HepG2 (cell line): Measurements from ENCODE around the gene ADPRS. TPM values are rescaled to one million over a fixed set of nuclear protein-coding genes. Genes with fewer than 3 reads are reported as not detected.

Experiments used
- ATAC-seq: fragments of 200-7000 bp; cut with Tn5 transposase; 3 replicates; pipeline ENCODE4 v1.9.1; 2020; ENCODE audit warnings: mild to moderate bottlenecking, moderate library complexity
- Bru-seq: library from RNA; stranded (reverse); fragments of 400-500 nt; gene quantifications from one replicate; lab custom pipeline; 2021; lab: Mats Ljungman, UMichigan
- BruChase-seq, 2 experiments: library from RNA; stranded (reverse); fragments of 400-500 nt; gene quantifications; one replicate each; lab custom pipeline; 2021; lab: Mats Ljungman, UMichigan
- BruUV-seq: library from RNA; stranded (reverse); fragments of 400-500 nt; replicated peaks from 2 replicates; lab custom pipeline; 2021; lab: Mats Ljungman, UMichigan
- CTCF ChIA-PET: fragments of 300-600 bp; formaldehyde crosslinking; extraction: SDS; loops from one replicate; lab custom pipeline; 2021; ENCODE audit warnings: low total read pairs, inconsistent platforms, low intra/inter-chr PET ratio; lab: Yijun Ruan, JAX
- POLR2A ChIA-PET: fragments of 350-600 bp; sonication (Branson Sonifier 250); formaldehyde crosslinking; loops from one replicate; lab custom pipeline; 2020; ENCODE audit warnings: antibody characterized with exemption, inconsistent platforms; lab: Yijun Ruan, JAX
- DNase-seq: peaks from one replicate; pipeline ENCODE4 v3.0.0-alpha.2; 2015; ENCODE audit warnings: low spot score
- FAIRE-seq: peaks from 3 replicates; lab custom pipeline; 2011; peaks lifted over from hg19 to GRCh38; lab: Jason Lieb, UNC
- H2AFZ ChIP-seq: one replicate; pipeline ENCODE4 v1.6.1; 2011; ENCODE audit warnings: low read length, inconsistent platforms
- H3K27ac ChIP-seq: fragments of 300-600 bp; 3 replicates; pipeline ENCODE4 v1.8.0; 2011; ENCODE audit warnings: mixed run types, mild to moderate bottlenecking, mixed read lengths, low read length, inconsistent platforms; ENCODE audit not compliant: insufficient read depth; ENCODE audit errors: extremely low read length
- H3K27me3 ChIP-seq, 2 experiments: fragments of 200-600 bp in 1 of 2; 2 replicates in 1 of 2; 3 replicates in 1 of 2; pipeline versions ENCODE4 v1.6.0 to v1.8.0; 2011; ENCODE audit warnings: low read length in 2 of 2, mild to moderate bottlenecking in 2 of 2, moderate library complexity in 2 of 2, inconsistent platforms in 1 of 2; ENCODE audit not compliant: insufficient read depth in 2 of 2, control insufficient read depth in 1 of 2
- H3K36me3 ChIP-seq, 2 experiments: fragments of 200-600 bp in 1 of 2; replicated peaks in 1 of 2; 2 replicates in 1 of 2; 3 replicates in 1 of 2; pipeline versions ENCODE4 v1.5.1 to v1.8.0; 2011; ENCODE audit warnings: low read length in 2 of 2, inconsistent platforms in 1 of 2; ENCODE audit not compliant: insufficient read depth in 2 of 2, control insufficient read depth in 1 of 2
- H3K4me1 ChIP-seq: 2 replicates; pipeline ENCODE4 v1.5.1; 2012; ENCODE audit warnings: low read length, inconsistent platforms; ENCODE audit not compliant: insufficient read depth
- H3K4me2 ChIP-seq: 2 replicates; pipeline ENCODE4 v1.6.0; 2011; ENCODE audit warnings: low read depth, low read length, inconsistent platforms
- H3K4me3 ChIP-seq, 3 experiments: fragments of 200-600 bp in 1 of 3; sonication (generic), shearing (Covaris generic) in 1 of 3; replicated peaks in 1 of 3; 2 replicates each; pipeline ENCODE4 v1.5.1; 2011 to 2016; ENCODE audit warnings: low read length in 3 of 3, inconsistent platforms in 2 of 3, low read depth in 2 of 3, mild to moderate bottlenecking in 2 of 3, control low read depth in 1 of 3, mixed read lengths in 1 of 3; ENCODE audit not compliant: insufficient read depth in 1 of 3
- H3K79me2 ChIP-seq: one replicate; pipeline ENCODE4 v1.6.1; 2011; ENCODE audit warnings: low read length, inconsistent platforms; ENCODE audit not compliant: insufficient read depth
- H3K9ac ChIP-seq: 2 replicates; pipeline ENCODE4 v1.6.0; 2011; ENCODE audit warnings: mild to moderate bottlenecking, low read depth, low read length, inconsistent platforms; ENCODE audit not compliant: insufficient read depth
- H3K9me3 ChIP-seq: 2 replicates; pipeline ENCODE4 v1.5.1; 2012; ENCODE audit warnings: mild to moderate bottlenecking, low read length
- H4K20me1 ChIP-seq: 2 replicates; pipeline ENCODE4 v1.6.0; 2011; ENCODE audit warnings: inconsistent platforms, mild to moderate bottlenecking, low read length, moderate library complexity; ENCODE audit not compliant: insufficient read depth
- FOXK1 ChIP-seq: sonication (generic); formaldehyde crosslinking; IDR thresholded peaks from 2 replicates; pipeline ENCODE4 v1.4.0; 2020; ENCODE audit warnings: low read depth, missing genetic modification reagents, borderline replicate concordance
- HOXA5 ChIP-seq: sonication (generic); formaldehyde crosslinking; IDR thresholded peaks from 2 replicates; pipeline ENCODE4 v1.4.0; 2020; ENCODE audit warnings: missing genetic modification reagents
- HOXD1 ChIP-seq: sonication (generic); formaldehyde crosslinking; IDR thresholded peaks from 2 replicates; pipeline ENCODE4 v1.5.0; 2020; ENCODE audit warnings: missing genetic modification reagents
- SAP130 ChIP-seq: IDR thresholded peaks from 2 replicates; pipeline ENCODE4 v1.6.1; 2016; ENCODE audit warnings: low read depth
- SRF ChIP-seq: IDR thresholded peaks from 2 replicates; pipeline ENCODE4 v1.6.1; 2011; ENCODE audit warnings: mild to moderate bottlenecking, low read depth, low read length, moderate library complexity
- TEAD3 ChIP-seq: optimal IDR thresholded peaks from 2 replicates; pipeline ENCODE3; 2016; ENCODE audit warnings: borderline replicate concordance
- ZMYM3 ChIP-seq: sonication (generic); formaldehyde crosslinking; IDR thresholded peaks from 2 replicates; pipeline ENCODE4 v1.5.1; 2020; ENCODE audit warnings: mild to moderate bottlenecking, missing genetic modification reagents
- ZNF547 ChIP-seq: sonication (generic); formaldehyde crosslinking; IDR thresholded peaks from 2 replicates; pipeline ENCODE4 v1.5.1; 2020; ENCODE audit warnings: mild to moderate bottlenecking, missing genetic modification reagents
- ZNF557 ChIP-seq: sonication (generic); formaldehyde crosslinking; IDR thresholded peaks from 2 replicates; pipeline ENCODE4 v1.4.0; 2020; ENCODE audit warnings: missing genetic modification reagents
- WGBS: methylation state at CpG from one replicate; pipeline ENCODE4 v1.1.6; 2017; ENCODE audit warnings: low lambda C conversion rate; 5-methylcytosine and 5-hydroxymethylcytosine counted together
- in situ Hi-C: cut with HindIII; loops from 2 replicates; pipeline ENCODE4 v1.10.0; 2017; ENCODE audit warnings: low pct_unique_long_range_greater_than_20kb; ENCODE audit not compliant: extremely low pct_ligation_motif_present
- intact Hi-C: fragments of 100-400 bp; cut with micrococcal nuclease; formaldehyde crosslinking; loops from one replicate; pipeline ENCODE4 v1.10.0; 2022; ENCODE audit not compliant: unreplicated experiment
- long read RNA-seq, 2 experiments: library from RNA in 1 of 2; library from polyadenylated mRNA in 1 of 2; stranded (forward) in 1 of 2; unstranded in 1 of 2; transcript quantifications; one replicate each; pipeline ENCODE4 v2.0.0, GENCODE V29; 2019 to 2022
- polyA minus RNA-seq, 3 experiments: library from RNA; depleted of rRNA, polyadenylated mRNA; stranded (reverse); fragments of >200 nt; gene quantifications; 2 replicates each; pipeline ENCODE4 v1.2.3, GENCODE V29; 2011; ENCODE audit warnings: low replicate concordance in 1 of 3
- polyA plus RNA-seq, 8 experiments: library from polyadenylated mRNA; depleted of rRNA in 3 of 8; stranded (reverse) in 7 of 8; unstranded in 1 of 8; fragments of >200 nt; fragmentation: Illumina TruSeq in 4 of 8; extraction: Trizol in 4 of 8; gene quantifications; 2 replicates each; pipeline versions ENCODE4 v1.2.1 to v1.2.3, GENCODE V29; 2011 to 2016; ENCODE audit warnings: low read depth in 4 of 8, missing spikeins in 1 of 8, mixed read lengths in 1 of 8; ENCODE audit not compliant: insufficient read depth in 1 of 8
- total RNA-seq, 5 experiments: library from RNA; depleted of rRNA; stranded (reverse); fragments of >200 nt; fragmentation: Illumina TruSeq; extraction: Trizol; gene quantifications; 2 replicates each; pipeline ENCODE4 v1.2.3, GENCODE V29; 2016; ENCODE audit warnings: low read depth in 1 of 5
- TF ChIP-seq, protein P1 (sequence below): sonication (generic); formaldehyde crosslinking; IDR thresholded peaks from 2 replicates; pipeline ENCODE4 v1.9.0; 2022; ENCODE audit warnings: low read depth, missing genetic modification reagents
- TF ChIP-seq, protein P2 (sequence below): sonication (generic); formaldehyde crosslinking; IDR thresholded peaks from 2 replicates; pipeline ENCODE4 v1.4.0; 2020; ENCODE audit warnings: missing genetic modification reagents

ADPRS gene, protein sequence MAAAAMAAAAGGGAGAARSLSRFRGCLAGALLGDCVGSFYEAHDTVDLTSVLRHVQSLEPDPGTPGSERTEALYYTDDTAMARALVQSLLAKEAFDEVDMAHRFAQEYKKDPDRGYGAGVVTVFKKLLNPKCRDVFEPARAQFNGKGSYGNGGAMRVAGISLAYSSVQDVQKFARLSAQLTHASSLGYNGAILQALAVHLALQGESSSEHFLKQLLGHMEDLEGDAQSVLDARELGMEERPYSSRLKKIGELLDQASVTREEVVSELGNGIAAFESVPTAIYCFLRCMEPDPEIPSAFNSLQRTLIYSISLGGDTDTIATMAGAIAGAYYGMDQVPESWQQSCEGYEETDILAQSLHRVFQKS
- total RNA-seq (2016; rRNA removed; fragmentation: Illumina TruSeq; extraction: Trizol) (30.6 and 31.7 TPM in 2 replicates), polyA plus RNA-seq (2011; rRNA removed) (36.4 and 36.6 TPM in 2 replicates), polyA minus RNA-seq (2011; rRNA and poly(A)+ RNA removed; ENCODE audit: low replicate concordance) (25.4 and 32.0 TPM in 2 replicates), Bru-seq, nascent RNA (percentile 80 among the genes with signal in this experiment), BruChase-seq, experiment 1, labeled RNA remaining after a 6-hour chase (percentile 71 among the genes with signal in this experiment), BruChase-seq, experiment 2, labeled RNA remaining after a 2-hour chase (percentile 80 among the genes with signal in this experiment)
- total RNA-seq (2016; cell fraction: cytosol; rRNA removed; fragmentation: Illumina TruSeq; extraction: Trizol; ENCODE audit: low read depth): 3.7 and 4.0 TPM in 2 replicates
- 28.9 and 29.6 TPM in 2 replicates for total RNA-seq (2016; cell fraction: insoluble cytoplasmic fraction; rRNA removed; fragmentation: Illumina TruSeq; extraction: Trizol)
- 7.7 and 9.6 TPM in 2 replicates for total RNA-seq (2016; cell fraction: membrane; rRNA removed; fragmentation: Illumina TruSeq; extraction: Trizol)
- 12.3 and 14.5 TPM in 2 replicates for total RNA-seq (2016; cell fraction: nucleus; rRNA removed; fragmentation: Illumina TruSeq; extraction: Trizol)
- 34.1 and 41.6 TPM in 2 replicates for polyA plus RNA-seq (2011; cell fraction: cytosol; rRNA removed)
- polyA plus RNA-seq (2011; cell fraction: nucleus; rRNA removed): 22.4 and 24.6 TPM in 2 replicates
- 16.7 and 20.9 TPM in 2 replicates for polyA plus RNA-seq (2012)
- polyA plus RNA-seq (2016; cell fraction: cytosol; fragmentation: Illumina TruSeq; extraction: Trizol; ENCODE audit: low read depth): 2.2 and 2.9 TPM in 2 replicates
- 27.1 and 29.0 TPM in 2 replicates for polyA plus RNA-seq (2016; cell fraction: insoluble cytoplasmic fraction; fragmentation: Illumina TruSeq; extraction: Trizol; ENCODE audit: low read depth)
- polyA plus RNA-seq (2016; cell fraction: membrane; fragmentation: Illumina TruSeq; extraction: Trizol; ENCODE audit: low read depth): 5.2 and 5.4 TPM in 2 replicates
- 22.0 and 25.1 TPM in 2 replicates for polyA plus RNA-seq (2016; cell fraction: nucleus; fragmentation: Illumina TruSeq; extraction: Trizol; ENCODE audit: insufficient read depth, low read depth)
- 11.0 and 12.9 TPM in 2 replicates for polyA minus RNA-seq (2011; cell fraction: cytosol; rRNA and poly(A)+ RNA removed)
- polyA minus RNA-seq (2011; cell fraction: nucleus; rRNA and poly(A)+ RNA removed): 5.2 and 5.3 TPM in 2 replicates
- long read RNA-seq, experiment 1, transcript ADPRHL2-201 (6 exons, 1,668 nt): major isoform, 89 of 99 reads
- long read RNA-seq, experiment 1, partial matches to known transcripts: 4 of 99 reads
- long read RNA-seq, experiment 1, other reads (novel, unspliced or antisense): 6 of 99 reads
- long read RNA-seq, experiment 2, transcript ADPRHL2-201 (6 exons, 1,668 nt): major isoform, 56 of 70 reads
- long read RNA-seq, experiment 2, partial matches to known transcripts: 9 of 70 reads
- long read RNA-seq, experiment 2, other reads (novel, unspliced or antisense): 5 of 70 reads

DNA sequence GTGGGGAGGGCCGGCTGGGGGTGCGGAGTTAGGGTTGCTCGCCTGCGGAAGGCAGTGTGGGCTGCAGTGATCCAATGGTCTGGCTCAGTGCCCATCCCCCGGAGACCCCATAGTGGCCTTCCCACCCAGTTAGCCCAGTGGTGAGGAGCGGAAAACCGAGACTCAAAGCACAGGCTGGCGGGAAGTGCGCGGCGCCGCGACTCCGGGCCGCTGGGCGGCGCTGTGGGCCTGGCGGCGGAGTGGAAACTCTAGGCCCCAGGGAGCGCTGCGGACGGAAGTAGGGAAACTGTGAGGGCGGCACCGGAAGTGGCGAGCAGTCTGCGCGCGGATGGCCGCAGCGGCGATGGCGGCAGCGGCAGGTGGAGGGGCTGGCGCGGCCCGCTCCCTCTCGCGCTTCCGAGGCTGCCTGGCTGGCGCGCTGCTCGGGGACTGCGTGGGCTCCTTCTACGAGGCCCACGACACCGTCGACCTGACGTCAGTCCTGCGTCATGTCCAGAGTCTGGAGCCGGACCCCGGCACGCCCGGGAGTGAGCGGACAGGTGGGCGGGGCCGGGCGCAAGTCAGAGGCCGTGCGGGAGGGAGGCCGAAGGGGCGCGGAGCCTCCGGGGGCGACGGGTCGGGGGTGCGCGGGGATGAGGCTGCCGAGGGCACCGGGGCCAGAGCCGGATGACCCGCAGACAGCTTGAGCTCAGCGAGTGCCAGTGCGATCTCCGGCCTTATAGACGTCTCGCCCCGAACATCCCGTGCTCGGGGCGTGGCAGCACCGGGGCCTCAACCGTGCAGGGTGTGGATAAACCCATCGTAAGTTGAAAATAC, at the start of gene ADPRS:
TSS of gene ADPRS (plus strand) at position 316 of the 816 bp plus-strand sequence. CDS start at position 329, 13 bp downstream.
- Histone ChIP-seq H3K4me1 (peaks cover 23% of the 10 kb centered on the region), H3K27ac (peak within 1 kb of the TSS; percentile 58), H3K9ac (peak within 1 kb of the TSS; percentile 81), H3K79me2 (peaks cover 21% of the 10 kb centered on the region), H3K4me2 (peak within 1 kb of the TSS; percentile 100), H3K36me3 (peaks cover 23 to 30% of the 10 kb centered on the region in 2 experiments; a peak in 4 of 5 replicates), H2AFZ (peak within 1 kb of the TSS; percentile 92), H3K9me3 (no peaks in the 10 kb centered on the region), H3K4me3 (peak within 1 kb of the TSS; percentile 69 to 96 (median 83)), H4K20me1 (0 out of 2 replicates have a peak, but pooled peaks cover 3% of the 10 kb centered on the region), H3K27me3 (no peaks in the 10 kb centered on the region; a peak in 1 of 5 replicates)
- intact Hi-C loops: no loop called here
- CTCF ChIA-PET: no interaction called here
- peak; percentile 73 for DNase-seq
- POLR2A ChIA-PET: no interaction called here
- ATAC-seq: peak; percentile 86
- peak; percentile 12 for FAIRE-seq
- 2% methylated on average over 22 of the region's 84 CpGs for WGBS
- in situ Hi-C loops: no loop called here
- BruUV-seq: no TSS peak
- TF ChIP-seq, protein P1, sequence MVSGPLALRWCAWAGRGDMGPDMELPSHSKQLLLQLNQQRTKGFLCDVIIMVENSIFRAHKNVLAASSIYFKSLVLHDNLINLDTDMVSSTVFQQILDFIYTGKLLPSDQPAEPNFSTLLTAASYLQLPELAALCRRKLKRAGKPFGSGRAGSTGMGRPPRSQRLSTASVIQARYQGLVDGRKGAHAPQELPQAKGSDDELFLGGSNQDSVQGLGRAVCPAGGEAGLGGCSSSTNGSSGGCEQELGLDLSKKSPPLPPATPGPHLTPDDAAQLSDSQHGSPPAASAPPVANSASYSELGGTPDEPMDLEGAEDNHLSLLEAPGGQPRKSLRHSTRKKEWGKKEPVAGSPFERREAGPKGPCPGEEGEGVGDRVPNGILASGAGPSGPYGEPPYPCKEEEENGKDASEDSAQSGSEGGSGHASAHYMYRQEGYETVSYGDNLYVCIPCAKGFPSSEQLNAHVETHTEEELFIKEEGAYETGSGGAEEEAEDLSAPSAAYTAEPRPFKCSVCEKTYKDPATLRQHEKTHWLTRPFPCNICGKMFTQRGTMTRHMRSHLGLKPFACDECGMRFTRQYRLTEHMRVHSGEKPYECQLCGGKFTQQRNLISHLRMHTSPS (CRISPR knock-in tag): no peak
- TF ChIP-seq SRF: no peak
- TF ChIP-seq ZNF547 (CRISPR knock-in tag): peak; percentile 67; the same call in 1 of the 2 replicates
- TF ChIP-seq HOXA5: peak; percentile 72; the same call in 1 of the 2 replicates
- TF ChIP-seq SAP130 (CRISPR knock-in tag): peak; percentile 97
- TF ChIP-seq ZNF557: no peak
- TF ChIP-seq TEAD3 (CRISPR knock-in tag): peak; percentile 74
- TF ChIP-seq HOXD1: peak; percentile 76
- no peak for TF ChIP-seq ZMYM3
- TF ChIP-seq, protein P2, sequence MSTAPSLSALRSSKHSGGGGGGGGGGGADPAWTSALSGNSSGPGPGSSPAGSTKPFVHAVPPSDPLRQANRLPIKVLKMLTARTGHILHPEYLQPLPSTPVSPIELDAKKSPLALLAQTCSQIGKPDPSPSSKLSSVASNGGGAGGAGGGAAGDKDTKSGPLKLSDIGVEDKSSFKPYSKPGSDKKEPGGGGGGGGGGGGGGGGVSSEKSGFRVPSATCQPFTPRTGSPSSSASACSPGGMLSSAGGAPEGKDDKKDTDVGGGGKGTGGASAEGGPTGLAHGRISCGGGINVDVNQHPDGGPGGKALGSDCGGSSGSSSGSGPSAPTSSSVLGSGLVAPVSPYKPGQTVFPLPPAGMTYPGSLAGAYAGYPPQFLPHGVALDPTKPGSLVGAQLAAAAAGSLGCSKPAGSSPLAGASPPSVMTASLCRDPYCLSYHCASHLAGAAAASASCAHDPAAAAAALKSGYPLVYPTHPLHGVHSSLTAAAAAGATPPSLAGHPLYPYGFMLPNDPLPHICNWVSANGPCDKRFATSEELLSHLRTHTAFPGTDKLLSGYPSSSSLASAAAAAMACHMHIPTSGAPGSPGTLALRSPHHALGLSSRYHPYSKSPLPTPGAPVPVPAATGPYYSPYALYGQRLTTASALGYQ (CRISPR knock-in tag): peak; percentile 66
- TF ChIP-seq FOXK1 (CRISPR knock-in tag): peak; percentile 81
